ENCODE data around the gene CASZ1. TPM values are rescaled to one million over a fixed set of nuclear protein-coding genes. Genes with fewer than 3 reads are reported as not detected.

CASZ1 gene
- total RNA-seq, 2 donors from 2014 or later, result 44.3 to 50.3 TPM

DNA sequence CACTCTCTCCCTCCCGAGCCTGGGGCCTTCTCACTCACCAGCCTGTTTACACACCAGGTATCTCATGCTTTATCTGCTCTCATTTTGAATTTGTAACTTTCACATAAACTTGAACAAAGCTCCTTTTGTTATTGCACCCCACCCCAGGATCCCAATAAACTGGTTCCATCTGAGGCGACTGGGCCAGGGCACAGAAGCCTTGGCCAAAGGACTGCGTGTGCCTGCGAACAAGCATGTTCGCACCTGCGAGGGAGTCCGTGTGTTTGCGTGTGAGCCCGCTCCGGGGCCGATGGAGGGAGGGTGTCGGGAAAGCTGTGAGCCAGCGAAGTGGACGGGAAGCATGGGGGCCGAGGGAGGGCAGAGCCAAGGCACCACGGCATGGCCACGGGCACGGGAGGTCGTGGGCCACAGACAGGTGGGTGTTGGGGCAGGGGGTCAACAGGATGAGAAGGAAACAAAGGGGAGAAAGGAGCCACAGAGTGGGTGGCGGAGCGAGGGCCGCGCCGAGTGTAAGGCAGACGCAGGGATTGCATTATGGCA lies 98.8 kb downstream of the CASZ1 start:
- Histone ChIP-seq H3K9me3 (no peaks in the 10 kb centered on the region), H3K36me3 (no peaks in the 10 kb centered on the region), H3K27me3 (no peaks in the 10 kb centered on the region), H3K27ac (peak overlapping the region in 1 of 2 donors; percentile 95), H3K4me3 (no peak overlapping the region), H3K4me1 (peaks cover 0 to 49% of the 10 kb centered on the region in 2 donors)
- TF ChIP-seq, protein P1, sequence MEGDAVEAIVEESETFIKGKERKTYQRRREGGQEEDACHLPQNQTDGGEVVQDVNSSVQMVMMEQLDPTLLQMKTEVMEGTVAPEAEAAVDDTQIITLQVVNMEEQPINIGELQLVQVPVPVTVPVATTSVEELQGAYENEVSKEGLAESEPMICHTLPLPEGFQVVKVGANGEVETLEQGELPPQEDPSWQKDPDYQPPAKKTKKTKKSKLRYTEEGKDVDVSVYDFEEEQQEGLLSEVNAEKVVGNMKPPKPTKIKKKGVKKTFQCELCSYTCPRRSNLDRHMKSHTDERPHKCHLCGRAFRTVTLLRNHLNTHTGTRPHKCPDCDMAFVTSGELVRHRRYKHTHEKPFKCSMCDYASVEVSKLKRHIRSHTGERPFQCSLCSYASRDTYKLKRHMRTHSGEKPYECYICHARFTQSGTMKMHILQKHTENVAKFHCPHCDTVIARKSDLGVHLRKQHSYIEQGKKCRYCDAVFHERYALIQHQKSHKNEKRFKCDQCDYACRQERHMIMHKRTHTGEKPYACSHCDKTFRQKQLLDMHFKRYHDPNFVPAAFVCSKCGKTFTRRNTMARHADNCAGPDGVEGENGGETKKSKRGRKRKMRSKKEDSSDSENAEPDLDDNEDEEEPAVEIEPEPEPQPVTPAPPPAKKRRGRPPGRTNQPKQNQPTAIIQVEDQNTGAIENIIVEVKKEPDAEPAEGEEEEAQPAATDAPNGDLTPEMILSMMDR (IDR thresholded peaks at IDR 0.05), result no peak
- no peak for DNase-seq (ENCODE audit: low spot score)

DNA sequence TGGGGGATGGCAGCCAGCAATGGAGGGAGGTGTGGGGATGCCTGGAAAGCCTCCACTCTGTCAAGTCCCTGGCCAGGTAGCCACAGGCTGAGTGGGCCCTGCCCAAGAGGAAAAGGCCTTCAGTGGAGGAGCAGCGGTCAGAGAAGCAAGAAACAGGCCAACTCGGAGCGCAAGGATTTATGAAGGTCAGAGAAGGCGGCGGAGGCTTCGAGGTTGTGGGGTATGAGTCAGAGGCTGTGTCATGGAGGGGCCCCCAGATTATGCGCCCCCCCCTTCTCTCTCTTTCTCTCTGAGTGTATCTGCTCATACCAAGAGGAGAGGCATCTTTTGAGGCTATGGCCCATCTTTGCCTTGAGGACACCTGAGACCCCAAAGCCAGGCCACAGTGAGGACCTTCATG lies 99.5 kb downstream of the CASZ1 start:
- H3K27me3 ChIP-seq, result no peaks in the 10 kb centered on the region
- H3K36me3 ChIP-seq, result no peaks in the 10 kb centered on the region
- no peak for DNase-seq (ENCODE audit: low spot score)
- TF ChIP-seq, protein P1 (IDR thresholded peaks at IDR 0.05), result no peak
- H3K4me3 ChIP-seq, result no peak overlapping the region
- H3K27ac ChIP-seq, result peak overlapping the region; percentile 92 to 95
- H3K9me3 ChIP-seq, result no peaks in the 10 kb centered on the region
- peaks cover 0 to 56% of the 10 kb centered on the region in 2 donors for H3K4me1 ChIP-seq

DNA sequence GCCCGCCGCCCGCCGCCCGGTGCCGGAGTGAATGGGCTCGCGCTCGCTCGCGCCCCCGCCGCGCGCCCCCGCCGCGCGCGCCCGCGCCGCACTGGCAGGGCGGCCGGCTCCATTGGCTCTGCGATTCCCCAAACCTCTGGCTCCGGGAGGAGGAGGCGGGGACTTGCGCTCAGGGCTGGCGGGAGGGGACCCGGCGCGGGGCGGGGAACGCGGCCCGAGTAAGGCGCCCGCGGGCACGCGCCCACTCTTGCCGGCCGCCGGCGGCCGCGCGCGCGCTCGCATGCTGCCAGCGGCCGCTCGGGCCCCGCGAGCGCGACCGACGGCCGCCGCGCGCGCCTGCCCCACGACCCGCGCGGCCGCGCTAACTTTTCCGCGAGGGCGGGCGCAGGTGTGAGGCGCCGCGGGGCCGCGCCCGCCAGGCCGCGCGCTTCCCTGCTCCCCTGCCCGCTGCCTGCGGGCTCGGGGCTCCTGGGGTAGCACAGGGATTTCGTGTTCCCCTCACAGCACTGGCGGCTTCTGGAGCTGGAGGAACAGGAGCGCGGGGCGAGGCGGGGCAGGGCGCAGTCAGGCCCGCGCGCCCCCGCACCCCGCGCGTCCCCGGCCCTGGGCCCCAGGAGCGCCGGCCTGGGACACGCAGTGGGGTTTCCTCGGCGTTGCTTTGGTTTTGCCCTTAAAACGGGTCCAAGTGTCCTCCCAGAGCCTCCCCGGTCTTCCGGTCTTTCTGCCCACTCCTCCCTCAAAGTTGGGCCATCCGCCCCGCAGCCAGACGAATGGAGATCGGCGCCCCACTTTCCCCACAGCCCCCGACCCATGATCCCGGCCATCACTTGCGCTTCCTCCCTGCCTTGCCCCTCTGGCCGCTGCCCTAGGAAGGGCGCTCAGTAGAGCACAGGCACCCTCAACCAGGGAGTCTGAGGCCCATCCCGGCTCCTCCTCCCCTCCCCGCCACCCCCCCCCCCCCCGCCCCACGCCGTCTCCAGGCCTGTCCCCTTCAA lies 101.5 kb downstream of the CASZ1 start:
- DNase-seq (ENCODE audit: low spot score), result peak; percentile 85
- peak overlapping the region; percentile 48 to 64 for H3K4me3 ChIP-seq
- H3K27ac ChIP-seq, result peak overlapping the region; percentile 92 to 95
- H3K36me3 ChIP-seq, result no peaks in the 10 kb centered on the region
- TF ChIP-seq, protein P1 (IDR thresholded peaks at IDR 0.05), result no peak
- peaks cover 0 to 70% of the 10 kb centered on the region in 2 donors for H3K4me1 ChIP-seq
- no peaks in the 10 kb centered on the region for H3K9me3 ChIP-seq
- no peaks in the 10 kb centered on the region for H3K27me3 ChIP-seq

DNA sequence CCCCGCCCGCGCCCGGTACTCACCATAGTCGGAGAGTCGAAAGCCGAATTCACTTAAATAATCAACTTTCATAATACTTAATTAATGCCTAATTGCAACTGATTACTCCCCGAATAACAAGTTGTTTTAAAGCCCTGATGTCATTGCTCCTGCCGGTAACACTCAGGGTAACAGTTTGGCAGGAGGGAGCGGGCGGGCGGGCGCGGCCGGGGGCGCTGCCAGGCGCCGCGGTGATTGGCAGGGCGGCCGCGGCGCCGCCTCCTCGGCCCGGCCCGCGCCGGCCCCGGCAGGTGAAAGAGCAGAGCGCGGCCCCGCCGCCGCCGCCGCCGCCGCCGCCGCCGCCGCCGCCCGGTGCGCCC lies 102.2 kb downstream of the CASZ1 start:
- no peaks in the 10 kb centered on the region for H3K9me3 ChIP-seq
- H3K27me3 ChIP-seq, result no peaks in the 10 kb centered on the region
- H3K36me3 ChIP-seq, result no peaks in the 10 kb centered on the region
- H3K4me1 ChIP-seq, result peaks cover 0 to 70% of the 10 kb centered on the region in 2 donors
- H3K27ac ChIP-seq, result peak overlapping the region; percentile 89 to 90
- DNase-seq (ENCODE audit: low spot score), result no peak
- peak overlapping the region; percentile 56 to 81 for H3K4me3 ChIP-seq
- TF ChIP-seq, protein P1 (IDR thresholded peaks at IDR 0.05), result no peak

DNA sequence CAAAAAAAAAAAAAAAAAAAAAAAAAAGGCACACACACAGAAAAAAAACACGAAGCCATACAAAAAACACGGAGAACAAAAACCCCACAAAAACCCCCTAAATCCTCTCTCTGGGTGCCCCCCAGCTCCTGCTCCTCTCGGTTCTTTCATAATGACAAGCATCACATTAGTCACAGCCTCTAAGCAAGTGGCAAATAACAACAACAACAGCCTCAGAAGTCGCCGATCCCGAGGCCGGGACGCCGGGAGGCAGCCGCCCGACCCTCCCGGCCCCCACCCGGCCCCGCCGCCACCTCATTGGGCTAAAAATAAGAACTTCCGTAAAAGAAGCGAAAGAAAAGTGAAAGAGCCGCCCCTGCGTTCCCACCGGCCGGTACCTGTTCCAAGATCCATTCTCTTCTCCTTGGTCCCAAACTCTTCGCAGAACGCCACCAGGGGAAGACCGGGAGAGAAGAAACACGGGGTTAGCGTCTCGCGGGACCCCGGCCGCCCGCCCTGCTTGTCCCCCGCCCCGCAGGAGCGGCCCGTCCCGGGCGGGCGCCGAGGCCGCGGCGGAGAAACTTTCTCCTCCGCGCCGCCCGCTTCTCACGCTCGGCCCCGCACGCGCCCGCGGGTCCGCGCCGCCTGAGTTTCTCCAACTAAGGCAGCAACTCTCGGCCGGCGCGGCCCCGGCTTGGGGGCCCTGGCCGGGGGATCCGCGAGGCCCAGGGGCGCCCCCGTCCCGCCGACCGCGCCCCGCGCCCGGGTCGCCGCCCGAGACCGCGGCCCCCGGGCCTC lies 102.8 kb downstream of the CASZ1 start:
- Histone ChIP-seq H3K9me3 (no peaks in the 10 kb centered on the region), H3K4me1 (peaks cover 0 to 70% of the 10 kb centered on the region in 2 donors), H3K36me3 (no peaks in the 10 kb centered on the region), H3K27me3 (no peaks in the 10 kb centered on the region), H3K4me3 (peak overlapping the region; percentile 56 to 81), H3K27ac (peak overlapping the region; percentile 89 to 90)
- DNase-seq (ENCODE audit: low spot score), result no peak
- TF ChIP-seq, protein P1 (IDR thresholded peaks at IDR 0.05), result no peak
